Lower leg skin (tissue), 4 donors: ENCODE measurements around the gene INHBE. TPM values are rescaled to one million over a fixed set of nuclear protein-coding genes. Genes with fewer than 3 reads are reported as not detected.
"Not testable (repeated sequence)": the region's sequence is repeated elsewhere in the genome, so short reads cannot be mapped to it uniquely, and the experiment has no call there.

Experiments
- DNase-seq, 2 donors: peaks; one replicate each; pipeline ENCODE4 v3.0.0-alpha.2; 2019; ENCODE audit warnings: low spot score in 2 of 2
- H3K4me3 ChIP-seq: fragments of 200-600 bp; sonication (generic); 2 replicates; pipeline ENCODE4 v1.5.1; 2017; ENCODE audit warnings: mild to moderate bottlenecking, low read depth; ENCODE audit not compliant: poor library complexity, severe bottlenecking
- CTCF ChIP-seq, 3 donors: fragments of 450-650 bp; IDR thresholded peaks; one replicate each; pipeline ENCODE4 v1.5.1; 2016; ENCODE audit warnings: antibody characterized with exemption in 3 of 3, mild to moderate bottlenecking in 3 of 3, moderate library complexity in 2 of 3
- POLR2A ChIP-seq, 2 donors: fragments of 450-650 bp; IDR thresholded peaks; one replicate each; pipeline ENCODE4 v1.6.1; 2016 to 2017; ENCODE audit warnings: antibody characterized with exemption in 2 of 2, mild to moderate bottlenecking in 1 of 2, moderate library complexity in 1 of 2
- WGBS, 2 donors: methylation state at CpG; one replicate each; pipeline ENCODE4 v1.1.5; 2018; 5-methylcytosine and 5-hydroxymethylcytosine counted together
- intact Hi-C: fragments of 100-400 bp; cut with DNase I; formaldehyde crosslinking; loops from one replicate; pipeline ENCODE4 v1.15.0; 2023; ENCODE audit warnings: low total_unique reads
- total RNA-seq, 4 donors: library from RNA; depleted of rRNA; stranded (reverse); fragments of >200 nt; gene quantifications; one replicate each; pipeline ENCODE4 v1.1.0, GENCODE V29; 2016

Gene INHBE
- total RNA-seq, 4 donors from 2014 or later: not detected

DNA sequence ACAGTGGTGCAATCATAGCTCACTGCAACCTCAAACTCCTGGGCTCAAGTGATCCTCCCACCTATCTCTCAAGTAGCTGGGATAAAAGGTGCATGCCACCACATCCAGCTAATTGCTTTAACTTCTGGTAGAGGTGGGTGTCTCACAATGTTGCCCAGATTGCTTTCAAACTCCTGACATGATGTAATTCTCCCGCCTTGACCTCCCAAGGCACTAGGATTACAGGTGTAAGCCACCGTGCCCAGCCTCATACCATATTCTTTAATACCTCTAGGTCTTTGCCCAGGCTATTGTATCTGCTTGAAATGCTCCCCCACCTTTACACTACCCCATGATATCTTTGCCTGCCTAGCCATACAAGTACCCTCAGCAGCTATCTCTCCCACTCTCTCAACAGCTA lies 35.6 kb upstream of the INHBE start:
- WGBS, 2 donors: 95 to 97% methylated on average over 2 of the region's 2 CpGs

DNA sequence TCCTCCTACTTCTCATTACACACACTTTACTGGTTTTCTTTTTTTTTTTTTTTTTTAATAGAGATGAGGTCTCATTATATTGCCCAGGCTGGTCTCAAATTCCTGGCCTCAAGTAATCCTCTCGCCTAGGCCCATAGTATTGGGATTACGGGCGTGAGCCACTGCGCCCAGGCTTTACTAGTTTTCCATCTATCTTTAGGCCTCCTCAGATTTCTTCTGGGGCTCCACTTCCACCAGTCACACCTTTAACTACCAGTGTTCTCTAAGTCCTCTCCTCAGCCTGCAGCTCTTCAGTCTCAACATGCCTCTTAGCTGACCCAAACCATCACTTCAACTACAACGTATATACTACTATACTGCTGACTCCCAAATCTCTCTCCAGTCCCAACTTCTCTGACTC lies 34.6 kb upstream of the INHBE start:
- intact Hi-C loops: no loop called here

More for the DNA sequence above, 35.6 kb upstream of the INHBE start:
- H3K4me3 ChIP-seq: no peak overlapping the region
- TF ChIP-seq POLR2A (IDR thresholded peaks at IDR 0.05) (no peak), CTCF (IDR thresholded peaks at IDR 0.05) (no peak)
- no peak for DNase-seq
- intact Hi-C loops: no loop called here

GRCh38 chr12:57426948-57427347 lies 28.2 kb upstream of the INHBE start:
- intact Hi-C loops: not testable (repeated sequence)

More for the DNA sequence above, 34.6 kb upstream of the INHBE start:
- 96 to 99% methylated on average over 5 of the region's 5 CpGs for WGBS, 2 donors
- no peak overlapping the region for H3K4me3 ChIP-seq
- TF ChIP-seq POLR2A (IDR thresholded peaks at IDR 0.05) (no peak), CTCF (IDR thresholded peaks at IDR 0.05) (no peak)
- no peak for DNase-seq

GRCh38 chr12:57428965-57429364 lies 26.1 kb upstream of the INHBE start:
- intact Hi-C loops: no loop called here
- DNase-seq: peak in 1 of 2 donors; percentile 59
- 71 to 84% methylated on average over 6 of the region's 6 CpGs for WGBS, 2 donors
- no peak for TF ChIP-seq CTCF (IDR thresholded peaks at IDR 0.05)
- no peak for TF ChIP-seq POLR2A (IDR thresholded peaks at IDR 0.05)
- no peak overlapping the region for H3K4me3 ChIP-seq

More at GRCh38 chr12:57426948-57427347, 28.2 kb upstream of the INHBE start:
- not testable (repeated sequence) for DNase-seq, H3K4me3 ChIP-seq
- WGBS, 2 donors: 97 to 98% methylated on average over 10 of the region's 10 CpGs

DNA sequence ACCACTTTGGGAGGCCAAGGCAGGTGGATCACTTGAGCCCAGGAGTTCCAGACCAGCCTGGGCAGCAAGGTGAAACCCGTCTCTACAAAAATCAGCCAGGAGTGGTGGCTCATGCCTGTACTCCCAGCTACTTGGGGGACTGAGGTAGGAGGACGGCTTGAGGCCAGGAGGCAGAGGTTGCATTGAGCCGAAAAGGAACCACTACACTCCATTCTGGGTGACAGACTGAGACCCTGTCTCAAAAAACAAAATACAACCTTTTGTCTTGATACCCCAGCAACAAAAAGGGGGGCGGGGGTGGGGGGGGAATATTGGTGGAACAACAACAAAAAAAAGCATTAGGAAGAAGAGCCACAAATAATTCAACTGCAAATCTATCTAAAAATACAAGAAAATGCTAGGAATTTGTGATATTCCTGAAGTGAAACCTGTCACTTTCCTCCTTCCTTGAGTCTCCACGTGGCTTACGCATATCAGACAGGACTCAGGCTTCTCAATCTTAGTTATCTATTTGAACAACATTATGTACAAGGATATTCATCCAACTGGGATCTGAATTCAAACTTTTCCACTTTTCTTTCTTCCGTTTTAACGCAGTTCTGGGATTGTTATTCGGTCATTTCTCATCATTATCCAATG lies 25.5 kb upstream of the INHBE start:
- TF ChIP-seq POLR2A (IDR thresholded peaks at IDR 0.05) (no peak), CTCF (IDR thresholded peaks at IDR 0.05) (no peak)

DNA sequence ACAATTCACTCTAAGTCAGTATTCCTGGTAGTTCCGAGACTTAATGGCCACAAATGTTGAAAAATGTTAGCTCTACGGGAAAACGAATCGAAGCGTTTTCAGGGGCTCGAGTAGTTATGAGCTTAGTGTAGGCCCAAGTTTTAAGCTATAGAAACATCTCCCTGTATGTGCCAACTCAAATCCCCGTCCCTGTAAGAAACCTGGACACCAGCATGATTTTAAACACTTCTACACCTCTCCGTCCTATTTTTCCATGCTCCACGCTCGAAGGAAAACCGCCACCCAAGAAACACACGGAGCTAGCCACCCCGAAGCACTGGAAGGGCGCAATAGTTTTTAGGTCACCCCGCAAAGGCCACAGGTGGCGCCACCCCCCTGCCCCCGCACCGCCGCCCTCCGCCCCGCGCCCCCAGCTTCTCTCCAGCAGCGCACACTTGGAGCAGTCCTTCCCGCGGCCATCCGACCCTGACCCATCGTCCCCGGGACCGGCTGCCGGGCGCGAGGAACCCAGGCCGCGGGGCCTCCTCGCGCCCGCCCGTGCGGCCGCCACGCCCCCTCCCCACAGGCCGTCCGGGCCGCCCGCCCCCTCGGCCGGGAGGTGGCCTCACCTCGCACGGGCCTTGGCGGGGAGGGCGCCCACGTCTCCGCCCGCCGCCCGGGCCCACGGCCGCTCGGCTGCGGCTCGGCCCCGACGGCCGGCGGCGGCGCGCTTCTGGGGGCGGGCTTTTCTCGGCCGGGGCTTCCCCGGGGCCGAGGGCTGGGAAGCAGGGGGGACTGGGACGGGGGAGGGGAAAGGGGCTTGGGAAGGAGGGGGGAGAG lies 24.8 kb upstream of the INHBE start:
- peak; percentile 27 to 89 for DNase-seq
- intact Hi-C loops: no loop called here
- whole genome bisulfite sequencing, 2 donors: 1% methylated on average over 16 to 26 of the region's 74 CpGs
- H3K4me3 ChIP-seq: peak overlapping the region; percentile 45
- TF ChIP-seq POLR2A (IDR thresholded peaks at IDR 0.05): no peak
- TF ChIP-seq CTCF (IDR thresholded peaks at IDR 0.05): no peak

More for the DNA sequence above, 25.5 kb upstream of the INHBE start:
- intact Hi-C loops: no loop called here
- peak in 1 of 2 donors; percentile 56 for DNase-seq
- H3K4me3 ChIP-seq: peak overlapping the region; percentile 45
- WGBS, 2 donors: 24 to 25% methylated on average over 9 of the region's 9 CpGs
